ENCODE data around the gene SMAD3.

- TF ChIP-seq CTCF (IDR thresholded peaks at IDR 0.05), result no peak
- no peak for TF ChIP-seq EZH2 (IDR thresholded peaks at IDR 0.05; ENCODE audit: borderline replicate concordance, insufficient read depth, low read depth, low read length, poor library complexity, severe bottlenecking)
Measured at GRCh38 chr15:67021455-67021854, 43.9 kb upstream of the SMAD3 start.
